Esophagus squamous epithelium (tissue), 5 donors: ENCODE data around the gene USP10. TPM values are rescaled to one million over a fixed set of nuclear protein-coding genes. Genes with fewer than 3 reads are reported as not detected.

Source experiments
- DNase-seq: peaks from one replicate; lab custom pipeline; 2025; lab: John Stamatoyannopoulos, UW
- H3K27ac ChIP-seq, 4 donors: fragments of 200-600 bp; sonication (generic); one replicate each; pipeline ENCODE4 v1.5.1; 2016 to 2019; ENCODE audit warnings: mild to moderate bottlenecking in 1 of 4
- H3K27me3 ChIP-seq, 4 donors: fragments of 200-600 bp; sonication (generic); 1 replicate in 3 of 4; 2 replicates in 1 of 4; pipeline versions ENCODE4 v1.5.1 to v1.6.0; 2017 to 2021; ENCODE audit warnings: antibody characterized with exemption in 1 of 4
- H3K36me3 ChIP-seq, 3 donors: fragments of 200-600 bp; sonication (generic); one replicate each; pipeline ENCODE4 v1.5.1; 2016 to 2019
- H3K4me1 ChIP-seq, 3 donors: fragments of 200-600 bp; sonication (generic); one replicate each; pipeline ENCODE4 v1.5.1; 2017 to 2019
- H3K4me3 ChIP-seq, 4 donors: fragments of 200-600 bp; sonication (generic); 1 replicate in 3 of 4; 2 replicates in 1 of 4; pipeline ENCODE4 v1.5.1; 2016 to 2019; ENCODE audit warnings: mild to moderate bottlenecking in 2 of 4, moderate library complexity in 1 of 4
- H3K9me3 ChIP-seq, 3 donors: fragments of 200-600 bp; sonication (generic); one replicate each; pipeline ENCODE4 v1.5.1; 2016 to 2019
- POLR2A ChIP-seq, 4 donors: fragments of 450-650 bp; IDR thresholded peaks; one replicate each; pipeline ENCODE4 v1.6.1; 2017; ENCODE audit warnings: antibody characterized with exemption in 4 of 4, mild to moderate bottlenecking in 4 of 4, moderate library complexity in 3 of 4
- WGBS, 2 donors: methylation state at CpG; one replicate each; pipeline ENCODE4 v1.1.5; 2018; 5-methylcytosine and 5-hydroxymethylcytosine counted together
- intact Hi-C: fragments of 100-400 bp; cut with DNase I; formaldehyde crosslinking; loops from one replicate; pipeline ENCODE4 v1.15.0; 2022
- total RNA-seq, 4 donors: library from RNA; depleted of rRNA; stranded (reverse); fragments of >200 nt; gene quantifications; one replicate each; pipeline ENCODE4 v1.1.0, GENCODE V29; 2016
- TF ChIP-seq, protein P1 (sequence below), 6 experiments: fragments of 450-650 bp in 4 of 6; fragments of 200-600 bp in 2 of 6; sonication (generic) in 2 of 6; IDR thresholded peaks; one replicate each; pipeline ENCODE4 v1.5.1; 2016 to 2019; ENCODE audit warnings: antibody characterized with exemption in 6 of 6, mild to moderate bottlenecking in 4 of 6, moderate library complexity in 4 of 6
- donor health status: DM: yes; HTN: yes; CAD: no.

Gene USP10
- total RNA-seq, 4 donors from 2014 or later, result 44.7 to 71.5 (median 56.0) TPM

DNA sequence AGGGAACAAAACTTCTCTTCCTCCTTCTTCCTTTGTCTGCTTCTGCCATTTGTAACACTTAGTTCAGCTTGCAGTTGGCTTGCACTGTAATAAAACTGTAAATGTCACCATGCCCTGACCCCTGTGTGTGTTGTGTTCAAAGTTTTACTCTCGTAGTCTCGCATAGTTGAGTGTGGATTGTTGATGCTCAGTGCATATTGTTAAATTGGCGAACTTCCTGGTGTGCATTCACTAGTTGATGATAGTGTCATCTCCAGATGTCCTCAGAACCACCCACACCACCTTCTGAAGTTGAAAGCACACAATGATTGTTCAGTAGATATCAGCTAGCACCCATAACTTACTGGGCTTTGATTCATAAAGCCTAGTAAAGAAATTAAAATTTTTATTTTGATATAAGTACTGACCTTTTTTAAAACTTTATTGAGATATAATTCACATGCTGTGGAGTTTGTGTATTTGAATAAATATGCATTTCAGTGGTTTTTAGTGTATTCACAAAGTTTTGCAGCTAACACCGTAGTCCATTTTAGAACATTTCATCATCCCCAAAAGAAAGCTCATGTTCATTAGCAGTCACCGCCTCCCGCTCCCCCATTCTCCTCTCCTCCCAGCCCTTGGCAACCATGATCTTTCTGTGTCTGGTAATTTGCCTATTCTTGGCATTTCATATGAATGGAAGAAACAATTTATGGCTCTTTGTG is 25.0 kb downstream of the USP10 start:
- no peak overlapping the region for H3K4me3 ChIP-seq
- DNase-seq, result no peak
- peaks cover 16 to 66% (median 19%) of the 10 kb centered on the region in 3 donors for H3K4me1 ChIP-seq
- H3K27ac ChIP-seq, result no peak overlapping the region
- TF ChIP-seq, protein P1, sequence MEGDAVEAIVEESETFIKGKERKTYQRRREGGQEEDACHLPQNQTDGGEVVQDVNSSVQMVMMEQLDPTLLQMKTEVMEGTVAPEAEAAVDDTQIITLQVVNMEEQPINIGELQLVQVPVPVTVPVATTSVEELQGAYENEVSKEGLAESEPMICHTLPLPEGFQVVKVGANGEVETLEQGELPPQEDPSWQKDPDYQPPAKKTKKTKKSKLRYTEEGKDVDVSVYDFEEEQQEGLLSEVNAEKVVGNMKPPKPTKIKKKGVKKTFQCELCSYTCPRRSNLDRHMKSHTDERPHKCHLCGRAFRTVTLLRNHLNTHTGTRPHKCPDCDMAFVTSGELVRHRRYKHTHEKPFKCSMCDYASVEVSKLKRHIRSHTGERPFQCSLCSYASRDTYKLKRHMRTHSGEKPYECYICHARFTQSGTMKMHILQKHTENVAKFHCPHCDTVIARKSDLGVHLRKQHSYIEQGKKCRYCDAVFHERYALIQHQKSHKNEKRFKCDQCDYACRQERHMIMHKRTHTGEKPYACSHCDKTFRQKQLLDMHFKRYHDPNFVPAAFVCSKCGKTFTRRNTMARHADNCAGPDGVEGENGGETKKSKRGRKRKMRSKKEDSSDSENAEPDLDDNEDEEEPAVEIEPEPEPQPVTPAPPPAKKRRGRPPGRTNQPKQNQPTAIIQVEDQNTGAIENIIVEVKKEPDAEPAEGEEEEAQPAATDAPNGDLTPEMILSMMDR (IDR thresholded peaks at IDR 0.05), result no peak
- no peaks in the 10 kb centered on the region for H3K9me3 ChIP-seq
- peaks cover 0 to 15% (median 0%) of the 10 kb centered on the region in 3 donors for H3K36me3 ChIP-seq
- intact Hi-C loops, result loop anchor here (5.0 to 10.0 kb wide), 3 partner anchors 52 to 210 kb away; no protein-coding TSS in a partner anchor
- 49 to 54% methylated on average over 6 of the region's 6 CpGs for WGBS, 2 donors
- no peaks in the 10 kb centered on the region for H3K27me3 ChIP-seq

DNA sequence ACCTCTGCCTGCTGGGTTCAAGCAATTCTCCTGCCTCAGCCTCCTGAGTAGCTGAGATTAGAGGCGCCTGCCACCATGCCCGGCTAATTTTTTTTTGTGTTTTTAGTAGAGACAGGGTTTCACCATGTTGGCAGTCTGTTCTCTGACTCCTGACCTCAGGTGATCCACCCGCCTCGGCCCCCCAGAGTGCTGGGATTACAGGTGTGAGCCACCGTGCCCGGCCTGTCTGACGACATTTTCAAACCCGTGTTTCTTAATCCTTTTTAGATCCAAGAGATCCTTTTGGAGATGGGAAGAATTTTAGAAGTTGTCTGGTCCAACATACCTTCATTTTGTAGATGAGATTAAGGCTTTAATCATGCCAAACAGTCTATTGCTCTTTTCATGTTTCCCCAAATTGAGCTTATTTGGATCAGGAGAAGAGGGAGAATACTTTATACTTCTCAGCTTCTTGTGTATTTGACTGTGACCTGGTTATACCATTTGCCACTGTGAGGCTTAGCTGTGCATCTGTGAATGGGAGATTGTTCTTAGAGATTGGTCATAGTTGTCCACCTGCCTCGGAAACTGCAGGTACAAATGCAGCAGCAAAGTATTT is 25.8 kb downstream of the USP10 start:
- TF ChIP-seq, protein P1 (IDR thresholded peaks at IDR 0.05), result no peak
- no peak for TF ChIP-seq POLR2A (IDR thresholded peaks at IDR 0.05)
- 43 to 50% methylated on average over 9 of the region's 9 CpGs for WGBS, 2 donors

DNA sequence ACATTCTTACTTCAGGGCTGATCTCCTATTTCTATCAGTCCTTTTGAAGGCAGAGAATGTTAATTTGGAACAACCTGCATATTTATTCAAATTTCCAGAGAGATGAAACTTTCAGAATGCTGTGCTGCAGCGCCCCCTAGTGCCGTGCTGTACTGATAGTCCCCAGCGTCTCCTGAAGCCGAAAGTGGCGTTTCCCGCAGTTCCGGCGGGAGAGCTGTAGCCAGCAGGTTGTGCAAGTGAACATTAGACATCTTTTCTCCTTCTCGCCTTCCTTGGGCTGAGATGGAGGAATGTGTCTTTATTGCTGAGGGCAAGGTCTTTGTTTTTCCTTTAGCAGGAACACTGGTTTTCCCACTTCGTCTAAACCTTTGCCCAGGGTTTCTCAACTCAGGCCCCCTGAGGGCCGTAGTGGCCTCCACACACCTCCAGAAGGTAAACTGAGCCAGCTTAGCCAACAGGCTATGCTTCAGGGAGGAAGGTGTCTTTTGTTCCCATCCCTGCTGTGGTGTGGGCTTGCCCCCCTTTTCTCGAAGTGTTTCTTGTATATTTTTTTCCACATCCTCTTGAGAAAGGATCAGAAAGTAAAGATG is 26.4 kb downstream of the USP10 start:
- peak overlapping the region in 3 of 4 donors; percentile 35 to 65 (median 45) for H3K27ac ChIP-seq
- no peaks in the 10 kb centered on the region for H3K9me3 ChIP-seq
- no peaks in the 10 kb centered on the region for H3K27me3 ChIP-seq
- peaks cover 0 to 15% (median 0%) of the 10 kb centered on the region in 3 donors for H3K36me3 ChIP-seq
- DNase-seq, result peak; percentile 55
- TF ChIP-seq, protein P1 (IDR thresholded peaks at IDR 0.05), result peak; percentile 93 to 96 (median 95)
- no peak for TF ChIP-seq POLR2A (IDR thresholded peaks at IDR 0.05)
- H3K4me3 ChIP-seq, result peak overlapping the region in 2 of 4 donors; percentile 10 to 33
- WGBS, 2 donors, result 8 to 12% methylated on average over 12 of the region's 12 CpGs
- intact Hi-C loops, result loop anchor here (5.0 to 10.0 kb wide), 2 partner anchors 104 to 211 kb away; no protein-coding TSS in a partner anchor
- H3K4me1 ChIP-seq, result peaks cover 21 to 75% (median 26%) of the 10 kb centered on the region in 3 donors

More for the DNA sequence above, 25.8 kb downstream of the USP10 start:
- DNase-seq, result no peak
- Histone ChIP-seq H3K36me3 (peaks cover 0 to 15% (median 0%) of the 10 kb centered on the region in 3 donors), H3K4me1 (peaks cover 20 to 69% (median 21%) of the 10 kb centered on the region in 3 donors), H3K4me3 (no peak overlapping the region), H3K27ac (peak overlapping the region in 2 of 4 donors; percentile 24 to 33), H3K27me3 (no peaks in the 10 kb centered on the region), H3K9me3 (no peaks in the 10 kb centered on the region)
- intact Hi-C loops, result loop anchor here (5.0 to 10.0 kb wide), 2 partner anchors 103 to 211 kb away; no protein-coding TSS in a partner anchor

DNA sequence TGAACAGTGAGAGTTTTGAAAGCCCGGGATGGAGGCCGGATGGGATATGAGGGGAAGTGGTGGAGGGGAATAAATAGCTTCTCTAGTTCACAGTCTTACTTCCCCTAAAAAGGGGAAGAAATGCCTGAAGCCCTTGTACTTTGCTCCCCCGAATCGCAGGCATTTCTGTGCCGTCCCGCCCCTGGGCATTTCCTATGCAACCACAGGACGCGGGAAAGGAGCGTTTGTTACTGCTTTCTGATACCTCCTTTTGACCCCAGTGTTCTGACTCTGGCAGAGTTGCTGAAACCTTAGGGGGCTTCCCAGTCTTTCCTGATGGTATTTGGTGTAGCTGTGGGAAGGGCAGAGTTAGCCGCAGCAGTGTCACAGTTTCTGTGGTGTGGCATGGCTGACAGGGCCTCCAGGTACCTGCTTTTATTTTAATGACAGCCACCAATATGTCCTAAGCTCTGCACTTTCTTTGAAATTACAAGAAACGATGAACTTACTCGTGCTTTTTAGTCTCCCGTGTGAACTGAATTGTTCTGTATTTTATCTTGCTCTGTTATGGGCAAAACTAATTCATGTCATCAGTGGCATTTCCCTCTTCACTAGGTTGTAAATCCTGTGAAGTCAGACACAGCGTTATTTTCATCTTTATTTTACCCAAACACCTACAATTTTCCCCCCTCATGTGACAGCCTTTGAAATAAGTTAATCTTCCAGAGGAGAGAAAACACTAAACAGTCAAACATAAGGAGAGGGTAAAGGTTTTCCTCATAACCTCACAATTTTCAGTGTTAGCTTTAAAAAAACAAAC is 27.1 kb downstream of the USP10 start:
- Histone ChIP-seq H3K36me3 (peaks cover 0 to 8% (median 0%) of the 10 kb centered on the region in 3 donors), H3K4me1 (peaks cover 21 to 82% (median 28%) of the 10 kb centered on the region in 3 donors), H3K27ac (peak overlapping the region in 2 of 4 donors; percentile 35 to 65), H3K27me3 (no peaks in the 10 kb centered on the region), H3K4me3 (peak overlapping the region in 2 of 4 donors; percentile 10 to 33), H3K9me3 (no peaks in the 10 kb centered on the region)
- intact Hi-C loops, result loop anchor here (5.0 to 10.0 kb wide), 2 partner anchors 105 to 212 kb away; no protein-coding TSS in a partner anchor
- WGBS, 2 donors, result 61 to 62% methylated on average over 14 of the region's 14 CpGs
- DNase-seq, result no peak
- TF ChIP-seq, protein P1 (IDR thresholded peaks at IDR 0.05), result no peak
- no peak for TF ChIP-seq POLR2A (IDR thresholded peaks at IDR 0.05)
